ENCODE measurements around the gene NAALADL2.
"Not testable (repeated sequence)": the region's sequence is repeated elsewhere in the genome, so short reads cannot be mapped to it uniquely, and the experiment has no call there.

The NAALADL2 gene

DNA sequence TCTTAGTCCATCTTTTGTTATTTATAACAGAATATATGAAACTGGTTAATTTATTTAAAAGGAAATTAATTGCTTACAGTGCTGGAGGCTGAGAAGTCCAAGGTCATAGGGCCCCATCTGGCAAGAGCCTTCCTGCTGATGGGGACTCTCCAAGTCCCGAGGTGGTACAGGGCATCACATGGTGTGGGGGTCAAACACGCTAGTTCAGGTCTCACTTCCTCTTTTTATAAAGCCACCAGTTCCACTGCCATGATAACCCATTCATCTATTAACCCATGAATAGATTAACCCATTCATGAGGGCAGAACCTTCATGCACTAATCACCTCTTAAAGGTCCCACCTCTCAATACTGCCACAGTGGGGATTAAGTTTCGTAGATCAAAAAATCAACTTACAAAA is 659.3 kb downstream of the NAALADL2 start:
- DNase-seq = no peak

GRCh38 chr3:175521406-175521805 is 662.3 kb downstream of the NAALADL2 start:
- no peak for DNase-seq

- no peak for DNase-seq
These were observed 667.1 kb downstream of the NAALADL2 start for GRCh38 chr3:175526191-175526590.

GRCh38 chr3:175526609-175527280 is 667.6 kb downstream of the NAALADL2 start:
- no peak for DNase-seq

DNA sequence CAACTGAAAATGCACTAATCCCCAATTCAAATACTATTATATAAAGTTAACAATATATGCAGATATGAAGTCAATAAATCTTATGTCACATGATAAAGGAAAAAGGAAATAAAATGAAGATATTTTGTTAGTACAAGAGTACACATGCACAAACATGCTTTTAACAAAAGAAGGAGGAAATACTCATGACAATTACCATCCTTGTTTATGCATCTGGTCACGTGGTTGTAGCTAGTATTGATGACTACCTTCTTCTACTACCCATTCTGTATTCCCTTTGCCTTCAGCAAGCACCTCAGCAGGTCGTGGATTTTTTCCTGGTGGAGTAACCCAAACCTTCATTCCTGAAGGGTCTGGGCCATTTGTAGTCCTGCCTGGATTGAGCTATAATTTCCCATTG is 669.6 kb downstream of the NAALADL2 start:
- not testable (repeated sequence) for DNase-seq

GRCh38 chr3:175535351-175535750 is 676.2 kb downstream of the NAALADL2 start:
- DNase-seq = no peak

DNA sequence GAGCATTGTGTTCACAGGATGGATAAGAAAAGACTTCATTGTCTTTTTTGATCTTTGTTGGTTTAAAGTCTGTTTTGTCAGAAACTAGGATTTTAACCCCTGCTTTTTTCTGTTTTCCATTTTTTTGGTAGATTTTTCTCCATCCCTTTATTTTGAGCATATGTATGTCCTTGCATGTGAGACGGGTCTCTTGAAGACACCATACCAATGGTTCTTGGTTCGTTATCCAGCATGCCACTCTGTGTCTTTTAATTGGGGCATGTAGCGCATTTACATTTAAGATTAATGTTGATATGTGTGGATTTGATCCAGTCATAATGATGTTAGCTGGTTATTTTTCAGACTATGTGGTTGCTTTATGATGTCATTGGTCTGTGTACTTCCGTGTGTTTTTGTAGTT is 687.0 kb downstream of the NAALADL2 start:
- no peak for DNase-seq

- DNase-seq = no peak
These were observed 693.8 kb downstream of the NAALADL2 start for GRCh38 chr3:175552929-175553328.

DNA sequence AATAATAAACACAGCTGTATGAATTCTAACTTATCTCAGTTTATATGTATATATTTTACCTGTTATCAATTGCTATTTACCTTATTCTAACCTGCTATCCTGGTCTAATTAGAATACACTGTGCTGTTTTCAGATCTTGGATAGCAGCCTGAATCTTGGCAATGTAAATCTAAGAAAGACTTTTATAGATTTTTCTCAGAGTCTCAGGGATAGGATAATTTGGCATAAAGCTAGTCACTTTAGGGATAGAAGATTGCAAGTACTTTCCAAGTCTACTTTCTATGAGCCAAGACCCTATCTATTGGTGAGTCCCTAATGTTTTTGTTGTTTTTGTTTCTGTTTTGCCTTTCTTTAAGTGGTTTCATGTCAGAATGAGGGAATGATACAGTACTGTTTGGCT is 695.7 kb downstream of the NAALADL2 start:
- no peak for DNase-seq

- no peak for DNase-seq
These were observed 699.1 kb downstream of the NAALADL2 start for GRCh38 chr3:175558261-175558660.

- no peak for DNase-seq
These were observed 705.2 kb downstream of the NAALADL2 start for GRCh38 chr3:175564363-175564762.

- DNase-seq = no peak
These were observed 712.0 kb downstream of the NAALADL2 start for GRCh38 chr3:175571096-175571495.

DNA sequence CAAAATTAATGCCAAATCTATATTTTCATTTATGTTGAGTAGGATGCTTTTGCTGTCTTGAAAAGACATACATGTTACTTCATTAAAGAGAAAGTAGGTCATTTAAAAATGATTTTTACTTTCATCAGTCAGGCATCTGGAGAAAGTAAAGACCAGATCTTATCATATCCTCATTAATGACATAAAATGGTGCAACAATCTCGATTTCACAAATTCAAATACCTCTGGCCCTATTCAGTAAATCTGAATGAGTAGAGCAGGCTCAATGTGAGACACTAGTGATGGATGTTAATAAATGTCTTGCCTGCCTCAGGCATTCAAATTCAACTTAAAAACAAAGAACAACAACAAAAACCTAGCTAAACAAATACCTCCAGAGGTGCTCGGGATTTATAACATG is 714.1 kb downstream of the NAALADL2 start:
- DNase-seq = no peak

GRCh38 chr3:175580318-175580717 is 721.2 kb downstream of the NAALADL2 start:
- no peak for DNase-seq

DNA sequence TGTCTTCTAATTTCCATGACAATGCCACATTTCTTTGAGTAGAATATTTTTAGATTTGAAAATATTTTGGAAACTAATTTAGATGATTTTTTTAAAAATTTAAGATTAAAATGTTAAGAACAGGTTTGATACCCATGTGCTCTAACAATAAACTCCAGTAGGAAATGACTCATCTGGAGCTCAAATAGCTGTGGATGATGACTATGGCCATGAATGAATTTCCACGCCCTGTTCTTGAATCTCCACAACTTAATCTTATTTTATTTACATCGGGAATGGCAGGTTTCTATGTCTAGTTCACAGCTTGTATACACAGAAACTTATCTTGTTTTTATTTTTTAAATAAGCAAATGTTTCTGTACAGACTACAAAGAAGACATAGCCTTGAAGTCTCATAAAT is 726.8 kb downstream of the NAALADL2 start:
- DNase-seq = no peak

DNA sequence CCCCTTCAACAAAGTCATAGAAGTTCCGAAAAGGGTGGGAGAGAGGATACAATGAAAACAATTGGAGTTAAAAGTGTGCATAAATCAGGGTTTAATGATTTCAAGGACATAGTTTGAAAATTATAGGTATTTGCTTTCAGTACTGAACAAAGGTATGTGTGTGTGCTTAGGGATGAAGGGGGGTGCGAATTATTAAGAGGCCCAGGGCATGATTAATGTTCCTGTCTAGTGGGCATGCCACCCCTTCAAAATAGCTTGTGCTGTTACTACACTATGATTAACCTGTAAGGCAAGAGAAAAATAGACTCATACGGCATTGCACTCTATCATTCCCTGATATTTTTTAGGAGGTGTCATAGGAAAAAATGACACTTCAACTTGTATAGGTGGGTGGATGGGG is 731.6 kb downstream of the NAALADL2 start:
- DNase-seq = no peak

DNA sequence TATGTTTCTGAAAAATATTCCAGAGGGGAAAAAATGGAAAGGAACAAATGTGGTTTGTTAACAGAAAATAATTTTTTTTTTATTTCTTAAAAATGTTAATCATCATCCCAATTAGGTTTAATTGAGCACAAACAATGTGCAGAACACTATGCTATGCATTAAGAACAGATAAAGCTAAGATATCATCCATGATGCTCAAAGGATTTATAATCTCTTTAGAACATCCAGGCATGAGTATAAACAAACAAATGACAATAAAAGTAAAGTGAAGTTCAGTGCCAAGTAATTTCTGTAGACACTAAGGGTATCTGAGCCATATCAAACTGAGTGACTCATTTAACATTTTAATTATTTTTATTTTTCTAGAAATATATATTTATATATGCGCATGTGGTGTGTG is 732.2 kb downstream of the NAALADL2 start:
- DNase-seq = no peak

DNA sequence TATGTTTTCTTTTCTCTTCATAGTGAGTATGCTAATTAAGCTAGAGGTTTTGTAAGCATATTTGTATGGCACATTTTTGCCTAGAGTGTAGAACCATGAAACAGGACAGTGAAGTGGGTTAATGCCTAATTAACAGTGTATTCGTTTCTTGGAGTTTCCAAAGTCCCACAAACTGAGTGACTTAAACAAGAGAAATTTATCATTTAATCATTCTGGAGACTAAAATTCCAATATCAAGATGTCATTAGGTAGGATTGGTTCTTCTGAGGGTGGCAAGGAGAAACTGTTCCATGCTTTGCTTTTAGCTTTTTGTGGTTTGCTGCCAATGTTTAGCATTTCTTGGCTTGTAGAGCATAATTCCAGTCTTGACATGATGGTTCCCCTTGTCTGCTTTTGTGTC is 734.2 kb downstream of the NAALADL2 start:
- DNase-seq = no peak

DNA sequence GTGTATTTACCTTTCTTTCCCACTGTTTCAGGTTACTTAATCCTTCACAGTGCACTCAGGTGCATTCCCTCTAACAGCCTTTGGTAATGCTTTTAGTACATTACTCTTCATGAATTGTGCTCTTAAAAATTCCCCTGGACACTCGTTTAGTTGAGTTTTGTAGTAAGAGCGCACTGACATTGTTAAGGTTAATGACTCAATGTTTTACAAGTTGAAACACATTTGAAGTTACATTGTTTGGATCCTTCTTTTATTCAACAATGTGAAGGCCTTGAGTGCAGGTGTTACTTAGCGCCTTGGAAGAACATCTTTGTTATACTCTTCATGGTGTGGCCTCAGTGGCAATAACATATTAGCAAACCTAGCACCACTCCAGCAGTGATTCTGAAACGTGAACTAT is 739.6 kb downstream of the NAALADL2 start:
- DNase-seq = no peak

DNA sequence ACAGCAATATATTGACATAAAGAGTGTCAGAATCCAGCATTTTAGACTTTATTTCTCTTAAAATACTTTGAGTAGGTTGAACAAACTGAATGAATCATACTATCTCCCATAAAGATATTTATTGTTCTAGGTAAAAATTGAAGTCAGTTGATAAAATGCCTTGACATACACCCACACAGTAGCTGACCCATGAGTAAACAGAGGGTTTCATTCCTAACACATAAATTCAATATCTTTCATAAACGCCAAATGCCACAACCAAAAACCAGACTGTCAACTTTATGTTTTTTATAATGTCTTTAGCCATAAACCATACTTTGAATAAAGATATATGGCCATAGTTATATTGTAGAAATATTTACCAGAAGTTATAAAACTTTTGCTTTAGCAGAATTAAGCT is 742.4 kb downstream of the NAALADL2 start:
- DNase-seq = no peak

- DNase-seq = no peak
These were observed 746.7 kb downstream of the NAALADL2 start for GRCh38 chr3:175605851-175606250.

DNA sequence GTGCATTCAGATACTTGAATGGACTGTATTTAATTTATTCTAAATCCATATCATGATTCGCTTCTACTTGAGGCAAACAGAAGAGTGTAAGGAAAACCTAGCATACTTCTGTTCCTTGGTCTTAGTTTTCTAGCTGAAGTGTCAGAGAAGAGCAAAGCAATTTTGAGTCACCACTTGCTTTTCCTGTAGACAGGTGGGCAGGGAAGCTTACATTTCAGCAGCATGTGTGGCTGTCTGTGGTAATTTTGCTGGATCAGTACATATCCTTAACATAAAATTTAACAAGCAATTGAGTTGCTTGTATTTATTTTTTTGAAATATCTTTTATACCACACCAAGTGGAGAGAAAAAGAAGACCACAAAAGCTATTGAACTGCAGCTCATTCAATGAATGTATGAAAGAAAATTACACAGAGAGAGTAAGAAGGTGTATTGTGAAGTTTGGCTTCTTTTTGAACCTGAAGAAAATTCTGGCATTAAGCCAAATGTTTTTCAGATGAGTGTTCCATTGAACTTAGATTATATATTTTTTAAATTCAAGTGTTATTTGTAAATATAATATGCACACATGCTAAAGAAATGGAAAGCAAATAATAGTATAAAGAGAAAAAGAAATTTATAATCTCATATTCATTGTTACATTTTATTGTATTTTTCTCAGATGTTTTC is 747.6 kb downstream of the NAALADL2 start:
- no peak for DNase-seq

GRCh38 chr3:175608356-175608755 is 749.2 kb downstream of the NAALADL2 start:
- no peak for DNase-seq

- no peak for DNase-seq
These were observed 749.8 kb downstream of the NAALADL2 start for GRCh38 chr3:175608911-175609310.
